SK-N-SH treated with all-trans-retinoic acid at 6 μM for 48 hours (cell line): ENCODE measurements around the gene CSGALNACT2.
"Not testable (repeated sequence)": the region's sequence is repeated elsewhere in the genome, so short reads cannot be mapped to it uniquely, and the experiment has no call there.

ENCODE experiments used
- ESRRG ChIP-seq: fragments of 250-450 bp; sonication (Bioruptor Pico); IDR thresholded peaks from 2 replicates; pipeline ENCODE4 v1.6.1; 2021; ENCODE audit warnings: mild to moderate bottlenecking
- GLIS3 ChIP-seq: fragments of 250-450 bp; sonication (Bioruptor Pico); IDR thresholded peaks from 2 replicates; pipeline ENCODE4 v1.5.0; 2020; ENCODE audit warnings: mild to moderate bottlenecking, moderate library complexity
- RARB ChIP-seq: fragments of 250-450 bp; sonication (Bioruptor Pico); IDR thresholded peaks from 2 replicates; pipeline ENCODE4 v1.8.0; 2021; ENCODE audit warnings: mild to moderate bottlenecking, moderate library complexity
- TOX ChIP-seq: fragments of 250-450 bp; sonication (Bioruptor Pico); IDR thresholded peaks from 2 replicates; pipeline ENCODE4 v1.8.0; 2021; ENCODE audit warnings: mild to moderate bottlenecking, moderate library complexity, borderline replicate concordance
- ZFP3 ChIP-seq: fragments of 250-450 bp; sonication (Bioruptor Pico); IDR thresholded peaks from 2 replicates; pipeline ENCODE4 v1.5.0; 2020; ENCODE audit warnings: mild to moderate bottlenecking, moderate library complexity
- ZNF8 ChIP-seq: fragments of 450-650 bp; formaldehyde crosslinking; IDR thresholded peaks from 2 replicates; pipeline ENCODE4 v1.5.0; 2020; ENCODE audit warnings: mild to moderate bottlenecking, moderate library complexity
- TF ChIP-seq, protein P1 (sequence below): fragments of 250-450 bp; sonication (Bioruptor Pico); IDR thresholded peaks from 2 replicates; pipeline ENCODE4 v1.5.1; 2020; ENCODE audit warnings: low read depth, mild to moderate bottlenecking, moderate library complexity
- TF ChIP-seq, protein P2 (sequence below): fragments of 250-450 bp; sonication (Bioruptor Pico); IDR thresholded peaks from 2 replicates; pipeline ENCODE4 v1.5.0; 2020; ENCODE audit warnings: mild to moderate bottlenecking, moderate library complexity

DNA sequence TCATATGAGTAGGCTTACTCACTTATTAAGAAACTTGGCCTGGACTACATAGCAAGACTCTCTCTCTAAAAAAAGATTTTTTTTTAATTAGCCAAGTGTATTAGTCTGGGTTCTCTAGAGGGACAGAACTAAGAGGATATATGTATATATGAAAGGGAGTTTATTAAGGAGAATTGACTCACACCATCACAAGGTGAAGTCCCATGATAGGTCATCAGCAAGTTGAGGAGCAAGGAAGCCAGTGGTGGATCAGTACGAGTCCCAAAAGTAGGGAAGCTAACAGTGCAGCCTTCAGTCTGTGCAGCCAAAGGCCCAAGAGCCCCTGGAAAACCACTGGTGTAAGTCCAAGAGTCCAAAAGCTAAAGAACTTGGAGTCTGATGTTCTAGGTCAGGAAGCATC lies 7.7 kb downstream of the CSGALNACT2 start:
- TF ChIP-seq, protein P1, sequence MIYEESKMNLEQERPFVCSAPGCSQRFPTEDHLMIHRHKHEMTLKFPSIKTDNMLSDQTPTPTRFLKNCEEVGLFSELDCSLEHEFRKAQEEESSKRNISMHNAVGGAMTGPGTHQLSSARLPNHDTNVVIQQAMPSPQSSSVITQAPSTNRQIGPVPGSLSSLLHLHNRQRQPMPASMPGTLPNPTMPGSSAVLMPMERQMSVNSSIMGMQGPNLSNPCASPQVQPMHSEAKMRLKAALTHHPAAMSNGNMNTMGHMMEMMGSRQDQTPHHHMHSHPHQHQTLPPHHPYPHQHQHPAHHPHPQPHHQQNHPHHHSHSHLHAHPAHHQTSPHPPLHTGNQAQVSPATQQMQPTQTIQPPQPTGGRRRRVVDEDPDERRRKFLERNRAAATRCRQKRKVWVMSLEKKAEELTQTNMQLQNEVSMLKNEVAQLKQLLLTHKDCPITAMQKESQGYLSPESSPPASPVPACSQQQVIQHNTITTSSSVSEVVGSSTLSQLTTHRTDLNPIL (CRISPR knock-in tag) = not testable (repeated sequence)
- TF ChIP-seq GLIS3 (CRISPR knock-in tag); ESRRG; TOX (CRISPR knock-in tag); ZFP3 (CRISPR knock-in tag); RARB (CRISPR knock-in tag); ZNF8 (CRISPR knock-in tag): not testable (repeated sequence)
- TF ChIP-seq, protein P2, sequence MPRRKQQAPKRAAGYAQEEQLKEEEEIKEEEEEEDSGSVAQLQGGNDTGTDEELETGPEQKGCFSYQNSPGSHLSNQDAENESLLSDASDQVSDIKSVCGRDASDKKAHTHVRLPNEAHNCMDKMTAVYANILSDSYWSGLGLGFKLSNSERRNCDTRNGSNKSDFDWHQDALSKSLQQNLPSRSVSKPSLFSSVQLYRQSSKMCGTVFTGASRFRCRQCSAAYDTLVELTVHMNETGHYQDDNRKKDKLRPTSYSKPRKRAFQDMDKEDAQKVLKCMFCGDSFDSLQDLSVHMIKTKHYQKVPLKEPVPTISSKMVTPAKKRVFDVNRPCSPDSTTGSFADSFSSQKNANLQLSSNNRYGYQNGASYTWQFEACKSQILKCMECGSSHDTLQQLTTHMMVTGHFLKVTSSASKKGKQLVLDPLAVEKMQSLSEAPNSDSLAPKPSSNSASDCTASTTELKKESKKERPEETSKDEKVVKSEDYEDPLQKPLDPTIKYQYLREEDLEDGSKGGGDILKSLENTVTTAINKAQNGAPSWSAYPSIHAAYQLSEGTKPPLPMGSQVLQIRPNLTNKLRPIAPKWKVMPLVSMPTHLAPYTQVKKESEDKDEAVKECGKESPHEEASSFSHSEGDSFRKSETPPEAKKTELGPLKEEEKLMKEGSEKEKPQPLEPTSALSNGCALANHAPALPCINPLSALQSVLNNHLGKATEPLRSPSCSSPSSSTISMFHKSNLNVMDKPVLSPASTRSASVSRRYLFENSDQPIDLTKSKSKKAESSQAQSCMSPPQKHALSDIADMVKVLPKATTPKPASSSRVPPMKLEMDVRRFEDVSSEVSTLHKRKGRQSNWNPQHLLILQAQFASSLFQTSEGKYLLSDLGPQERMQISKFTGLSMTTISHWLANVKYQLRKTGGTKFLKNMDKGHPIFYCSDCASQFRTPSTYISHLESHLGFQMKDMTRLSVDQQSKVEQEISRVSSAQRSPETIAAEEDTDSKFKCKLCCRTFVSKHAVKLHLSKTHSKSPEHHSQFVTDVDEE (CRISPR knock-in tag) = not testable (repeated sequence)
